Measurements from ENCODE around the gene CPAMD8. TPM values are rescaled to one million over a fixed set of nuclear protein-coding genes. Genes with fewer than 3 reads are reported as not detected.

The CPAMD8 gene
- total RNA-seq (2022) (1.3 and 2.3 TPM in 2 replicates), Bru-seq, nascent RNA (percentile 12 among the genes with signal in this experiment), BruChase-seq, experiment 1, labeled RNA remaining after a 6-hour chase (percentile 5 among the genes with signal in this experiment), BruChase-seq, experiment 2, labeled RNA remaining after a 2-hour chase (percentile 9 among the genes with signal in this experiment)
- long read RNA-seq, partial matches to known transcripts: 0 of 1 reads
- long read RNA-seq, other reads (novel, unspliced or antisense): 1 of 1 reads

- no peak within 1 kb of the TSS for H3K27ac Mint-ChIP-seq (ENCODE audit: low read depth, unreplicated experiment)
- H3K27me3 Mint-ChIP-seq (ENCODE audit: insufficient read depth, unreplicated experiment): peaks cover 25% of the 10 kb centered on the region
- H3K4me1 Mint-ChIP-seq (ENCODE audit: insufficient read depth, unreplicated experiment): peaks cover 25% of the 10 kb centered on the region
- H3K36me3 Mint-ChIP-seq (ENCODE audit: insufficient read depth, unreplicated experiment): peaks cover 10% of the 10 kb centered on the region
- ChIA-PET CTCF (interaction anchor here (1.0 kb wide), 1 partner anchor 25 kb away, joined by 6 read pairs; no protein-coding TSS in a partner anchor), POLR2A (no interaction called here)
- H3K4me3 Mint-ChIP-seq (ENCODE audit: unreplicated experiment): no peak within 1 kb of the TSS
- no peak for TF ChIP-seq CTCF (IDR thresholded peaks at IDR 0.05; ENCODE audit: unreplicated experiment)
- intact Hi-C loops (cut with micrococcal nuclease): no loop called here
- no TSS peak for BruUV-seq (replicated peaks)
- H3K9me3 Mint-ChIP-seq (ENCODE audit: unreplicated experiment): no peaks in the 10 kb centered on the region
- DNase-seq (ENCODE audit: unreplicated experiment): no peak
Measured at GRCh38 chr19:17026706-17027534, at the start of gene CPAMD8. TSS of gene CPAMD8 (minus strand) at chr19:17026810. CDS start at chr19:17026642, 168 bp downstream.

GRCh38 chr19:17075864-17076542 lies 49.4 kb upstream of the CPAMD8 start:
- Mint-ChIP-seq H3K36me3 (ENCODE audit: insufficient read depth, unreplicated experiment) (no peaks in the 10 kb centered on the region), H3K4me1 (ENCODE audit: insufficient read depth, unreplicated experiment) (peaks cover 41% of the 10 kb centered on the region), H3K27ac (ENCODE audit: low read depth, unreplicated experiment) (peak overlapping the region; percentile 88), H3K4me3 (ENCODE audit: unreplicated experiment) (peak overlapping the region; percentile 95), H3K9me3 (ENCODE audit: unreplicated experiment) (no peaks in the 10 kb centered on the region), H3K27me3 (ENCODE audit: insufficient read depth, unreplicated experiment) (no peaks in the 10 kb centered on the region)
- intact Hi-C loops (cut with micrococcal nuclease): loop anchor here (10.0 kb wide), 1 partner anchor 149 kb away; the partner anchor contains the start of gene OCEL1
- CTCF ChIA-PET: interaction anchor here (0.5 to 1.5 kb wide), 7 partner anchors 9 to 282 kb away, joined by 3 to 4 read pairs (median 3); no protein-coding TSS in a partner anchor
- DNase-seq (ENCODE audit: unreplicated experiment): peak; percentile 29
- BruUV-seq (replicated peaks): no TSS peak
- POLR2A ChIA-PET: interaction anchor here (0.6 to 3.8 kb wide), 17 partner anchors 13 to 517 kb away, joined by 3 to 15 read pairs (median 3); partner anchors contain the start of genes BABAM1, DDA1, MRPL34 and OCEL1
- TF ChIP-seq CTCF (IDR thresholded peaks at IDR 0.05; ENCODE audit: unreplicated experiment): no peak

GRCh38 chr19:17075035-17075863 lies 48.6 kb upstream of the CPAMD8 start, which contains the start of the genes HAUS8 and MYO9B:
TSS of gene HAUS8 (minus strand) at chr19:17075452. CDS start at chr19:17075422, 30 bp downstream.
TSS of gene MYO9B (plus strand) at chr19:17075777. CDS start at chr19:17101718, 25,941 bp downstream.
- peak; percentile 99 for DNase-seq (ENCODE audit: unreplicated experiment)
- Mint-ChIP-seq H3K4me3 (ENCODE audit: unreplicated experiment) (peak within 1 kb of the TSS; percentile 95), H3K27me3 (ENCODE audit: insufficient read depth, unreplicated experiment) (no peaks in the 10 kb centered on the region), H3K36me3 (ENCODE audit: insufficient read depth, unreplicated experiment) (no peaks in the 10 kb centered on the region), H3K4me1 (ENCODE audit: insufficient read depth, unreplicated experiment) (peaks cover 38% of the 10 kb centered on the region), H3K9me3 (ENCODE audit: unreplicated experiment) (no peaks in the 10 kb centered on the region), H3K27ac (ENCODE audit: low read depth, unreplicated experiment) (peak within 1 kb of the TSS; percentile 88)
- ChIA-PET POLR2A (interaction anchor here (0.6 to 3.8 kb wide), 14 partner anchors 12 to 462 kb away, joined by 3 to 15 read pairs (median 5); partner anchors contain the start of genes BABAM1, MRPL34, OCEL1 and USE1), CTCF (interaction anchor here (0.5 to 1.5 kb wide), 6 partner anchors 23 to 282 kb away, joined by 3 to 4 read pairs (median 4); no protein-coding TSS in a partner anchor)
- no peak for TF ChIP-seq CTCF (IDR thresholded peaks at IDR 0.05; ENCODE audit: unreplicated experiment)
- BruUV-seq (replicated peaks): TSS peak; percentile 71
- intact Hi-C loops (cut with micrococcal nuclease): loop anchor here (10.0 kb wide), 1 partner anchor 150 kb away; the partner anchor contains the start of gene OCEL1
